Measurements from ENCODE around the gene PTPRJ.

- TF ChIP-seq EP300 (IDR thresholded peaks at IDR 0.05), result no peak
- TF ChIP-seq POLR2A (IDR thresholded peaks at IDR 0.05), result no peak
These were observed 52.4 kb downstream of the PTPRJ start for GRCh38 chr11:48032721-48033120.

All from sigmoid colon (tissue), 4 donors.